H1 (cell line): ENCODE results near the gene TTLL5. TPM values are rescaled to one million over a fixed set of nuclear protein-coding genes. Genes with fewer than 3 reads are reported as not detected.

Source experiments
- CTCF ChIA-PET: fragments of 300-600 bp; sonication (Branson Sonifier 250); formaldehyde crosslinking; loops from one replicate; lab custom pipeline; 2021; ENCODE audit not compliant: partially characterized antibody; lab: Charles Lee
- POLR2A ChIA-PET: fragments of 300-600 bp; sonication (Branson Sonifier 250); formaldehyde crosslinking; loops from one replicate; lab custom pipeline; 2021; ENCODE audit warnings: inconsistent platforms; ENCODE audit not compliant: partially characterized antibody; lab: Charles Lee
- DNase-seq, 2 experiments: peaks; one replicate each; pipeline versions ENCODE4 v3.0.0 to v3.0.0-alpha.2; 2010 to 2022; ENCODE audit warnings: low spot score in 2 of 2, low read depth in 1 of 2, mixed read lengths in 1 of 2
- FAIRE-seq: peaks from 2 replicates; lab custom pipeline; 2011; peaks lifted over from hg19 to GRCh38; lab: Jason Lieb, UNC
- H2AFZ ChIP-seq: 2 replicates; pipeline ENCODE4 v1.8.1; 2012; ENCODE audit warnings: low read length, inconsistent platforms
- H2AK5ac ChIP-seq: 2 replicates; pipeline ENCODE4 v1.6.1; 2013; ENCODE audit warnings: low read depth, low read length
- H2BK120ac ChIP-seq: replicated peaks from 2 replicates; pipeline ENCODE3; 2013; ENCODE audit warnings: low read depth, low read length, inconsistent platforms
- H2BK12ac ChIP-seq: 2 replicates; pipeline ENCODE4 v1.6.1; 2013; ENCODE audit warnings: low read depth, low read length
- H2BK15ac ChIP-seq: 2 replicates; pipeline ENCODE4 v1.6.1; 2013; ENCODE audit warnings: low read length
- H2BK20ac ChIP-seq: 2 replicates; pipeline ENCODE4 v1.6.1; 2013; ENCODE audit warnings: low read length
- H2BK5ac ChIP-seq: 2 replicates; pipeline ENCODE4 v1.6.1; 2013; ENCODE audit warnings: low read depth, low read length
- H3K14ac ChIP-seq: 2 replicates; pipeline ENCODE4 v1.6.1; 2013; ENCODE audit warnings: inconsistent platforms; ENCODE audit not compliant: insufficient read length
- H3K18ac ChIP-seq: 2 replicates; pipeline ENCODE4 v1.6.1; 2013; ENCODE audit warnings: low read length; ENCODE audit errors: extremely low read depth
- H3K23ac ChIP-seq: 2 replicates; pipeline ENCODE4 v1.6.1; 2013; ENCODE audit warnings: inconsistent platforms; ENCODE audit not compliant: insufficient read length
- H3K23me2 ChIP-seq: 2 replicates; pipeline ENCODE4 v1.6.1; 2013; ENCODE audit warnings: low read depth, low read length
- H3K27ac ChIP-seq: 2 replicates; pipeline ENCODE4 v1.6.1; 2011; ENCODE audit warnings: low read depth, low read length, inconsistent platforms
- H3K27me3 ChIP-seq, 4 experiments: replicated peaks in 1 of 4; 1 replicate in 1 of 4; 2 replicates in 3 of 4; pipeline versions ENCODE4 v1.6.1 to v1.8.1; 2011 to 2013; ENCODE audit warnings: low read length in 3 of 4, mild to moderate bottlenecking in 3 of 4, inconsistent platforms in 2 of 4, mixed read lengths in 2 of 4, moderate library complexity in 1 of 4; ENCODE audit not compliant: control insufficient read depth in 3 of 4, insufficient read depth in 3 of 4; ENCODE audit errors: extremely low read depth in 1 of 4
- H3K36me3 ChIP-seq, 4 experiments: 2 replicates each; pipeline versions ENCODE4 v1.6.1 to v1.8.1; 2011 to 2013; ENCODE audit warnings: mild to moderate bottlenecking in 4 of 4, low read length in 3 of 4, moderate library complexity in 2 of 4, control low read depth in 1 of 4, inconsistent platforms in 1 of 4; ENCODE audit not compliant: insufficient read depth in 4 of 4, control insufficient read depth in 2 of 4
- H3K4ac ChIP-seq: replicated peaks from 2 replicates; pipeline ENCODE3; 2013; ENCODE audit warnings: low read length, low read depth, mixed read lengths, inconsistent platforms; ENCODE audit not compliant: insufficient read length
- H3K4me1 ChIP-seq, 4 experiments: replicated peaks in 1 of 4; 1 replicate in 1 of 4; 2 replicates in 3 of 4; pipeline versions ENCODE4 v1.6.1 to v1.8.1; 2011 to 2013; ENCODE audit warnings: low read length in 3 of 4, inconsistent platforms in 2 of 4, mixed read lengths in 1 of 4; ENCODE audit not compliant: insufficient read depth in 4 of 4, control insufficient read depth in 3 of 4
- H3K4me2 ChIP-seq, 2 experiments: 2 replicates each; pipeline versions ENCODE4 v1.6.1 to v1.8.1; 2011 to 2013; ENCODE audit warnings: low read depth in 2 of 2, low read length in 2 of 2, control low read depth in 1 of 2, inconsistent platforms in 1 of 2, mild to moderate bottlenecking in 1 of 2; ENCODE audit not compliant: insufficient read depth in 1 of 2
- H3K4me3 ChIP-seq, 4 experiments: fragments of 200-600, 300-600 bp in 1 of 4; sonication (generic), shearing (Covaris generic), sonication (Bioruptor Twin) in 1 of 4; 2 replicates each; pipeline versions ENCODE4 v1.5.1 to v1.8.1; 2011 to 2016; ENCODE audit warnings: low read length in 4 of 4, low read depth in 3 of 4, control low read depth in 2 of 4, inconsistent platforms in 2 of 4, mild to moderate bottlenecking in 2 of 4, mixed read lengths in 1 of 4, moderate library complexity in 1 of 4; ENCODE audit not compliant: insufficient read depth in 2 of 4; ENCODE audit errors: extremely low read depth in 1 of 4
- H3K56ac ChIP-seq: replicated peaks from 2 replicates; pipeline ENCODE3; 2013; ENCODE audit warnings: low read depth, mild to moderate bottlenecking, mixed read lengths, low read length, inconsistent platforms; ENCODE audit not compliant: insufficient read length
- H3K79me1 ChIP-seq: 2 replicates; pipeline ENCODE4 v1.6.1; 2013; ENCODE audit warnings: low read depth, low read length, control low read depth
- H3K79me2 ChIP-seq, 2 experiments: 2 replicates each; pipeline versions ENCODE4 v1.6.1 to v1.8.1; 2012 to 2013; ENCODE audit warnings: low read length in 2 of 2, mild to moderate bottlenecking in 2 of 2, inconsistent platforms in 1 of 2; ENCODE audit not compliant: insufficient read depth in 2 of 2, control insufficient read depth in 1 of 2
- H3K9ac ChIP-seq, 4 experiments: replicated peaks in 1 of 4; 1 replicate in 1 of 4; 2 replicates in 3 of 4; pipeline versions ENCODE4 v1.6.1 to v1.8.1; 2011 to 2013; ENCODE audit warnings: low read depth in 3 of 4, low read length in 3 of 4, control low read depth in 2 of 4, mild to moderate bottlenecking in 2 of 4, moderate library complexity in 2 of 4, inconsistent platforms in 1 of 4; ENCODE audit errors: extremely low read depth in 1 of 4
- H3K9me3 ChIP-seq, 2 experiments: 2 replicates each; pipeline versions ENCODE4 v1.6.1 to v1.8.1; 2012 to 2013; ENCODE audit warnings: mild to moderate bottlenecking in 2 of 2, moderate library complexity in 2 of 2, control low read depth in 1 of 2, inconsistent platforms in 1 of 2, low read depth in 1 of 2, low read length in 1 of 2, mixed read lengths in 1 of 2; ENCODE audit not compliant: insufficient read depth in 2 of 2
- H4K20me1 ChIP-seq, 2 experiments: replicated peaks in 1 of 2; 2 replicates each; pipeline versions ENCODE3 to v1.8.1; 2011 to 2013; ENCODE audit warnings: inconsistent platforms in 2 of 2, low read length in 2 of 2, mild to moderate bottlenecking in 1 of 2; ENCODE audit not compliant: insufficient read depth in 2 of 2, control insufficient read depth in 1 of 2
- H4K5ac ChIP-seq: 2 replicates; pipeline ENCODE4 v1.6.1; 2013; ENCODE audit warnings: low read length, low read depth, mixed read lengths, inconsistent platforms; ENCODE audit not compliant: insufficient read length
- H4K8ac ChIP-seq: 2 replicates; pipeline ENCODE4 v1.8.0; 2013; ENCODE audit warnings: mild to moderate bottlenecking, moderate library complexity, low read length, inconsistent platforms; ENCODE audit not compliant: insufficient read depth; ENCODE audit errors: extremely low read depth
- H4K91ac ChIP-seq: replicated peaks from 2 replicates; pipeline ENCODE3; 2013; ENCODE audit warnings: low read length, mixed read lengths, inconsistent platforms; ENCODE audit not compliant: insufficient read length
- E2F6 ChIP-seq: IDR thresholded peaks from 2 replicates; pipeline ENCODE4 v1.6.1; 2012; ENCODE audit warnings: inconsistent platforms
- GTF2F1 ChIP-seq: IDR thresholded peaks from 2 replicates; pipeline ENCODE4 v1.6.1; 2012; ENCODE audit warnings: low read depth, low read length, improper control_type of control experiment, borderline replicate concordance
- KDM1A ChIP-seq: fragments of 200-600, 300-600 bp; sonication (generic); IDR thresholded peaks from 2 replicates; pipeline ENCODE4 v1.7.1; 2016; ENCODE audit warnings: mild to moderate bottlenecking, low read length, borderline replicate concordance
- SAP30 ChIP-seq: fragments of 300-600 bp; sonication (generic); IDR thresholded peaks from 2 replicates; pipeline ENCODE4 v1.7.1; 2012; ENCODE audit warnings: low read length, moderate library complexity, mild to moderate bottlenecking, inconsistent platforms; ENCODE audit not compliant: insufficient read depth, insufficient replicate concordance
- WGBS, 2 experiments: shearing (Covaris generic) in 1 of 2; methylation state at CpG; one replicate each; pipeline versions ENCODE4 v1.1.6 to v1.1.7; 2013 to 2015; ENCODE audit warnings: low lambda C conversion rate in 2 of 2, mixed read lengths in 2 of 2, inconsistent platforms in 1 of 2, low coverage in 1 of 2, missing lambda C conversion rate in 1 of 2; ENCODE audit not compliant: insufficient replicate concordance in 2 of 2, insufficient coverage in 1 of 2, insufficient read length in 1 of 2; ENCODE audit errors: extremely low coverage in 1 of 2, missing lambda C conversion rate in 1 of 2; 5-methylcytosine and 5-hydroxymethylcytosine counted together
- polyA plus RNA-seq, 7 experiments: library from polyadenylated mRNA; depleted of rRNA in 3 of 7; stranded (reverse) in 5 of 7; unstranded in 2 of 7; fragments of >200 nt in 5 of 7; fragments of 200-250 nt in 2 of 7; gene quantifications; 1 replicate in 5 of 7; 2 replicates in 1 of 7; 4 replicates in 1 of 7; pipeline versions ENCODE4 v1.2.1 to v1.2.3, GENCODE V29; 2011 to 2013; ENCODE audit warnings: missing spikeins in 2 of 7, mixed read lengths in 2 of 7
- total RNA-seq: library from RNA; stranded (reverse); fragmentation: NEBNext Ultra II Directional; extraction: Animal tissue kit (Norgen Biotek cat#: 25700); gene quantifications from 2 replicates; pipeline ENCODE4 v1.2.1, GENCODE V29; 2021

Gene TTLL5
- total and polyA plus RNA-seq, 2 of the 8 experiments (the other 6 are each of a cell fraction or from before 2014, with no cell fraction given): 16.1 to 45.9 TPM

- no peak overlapping the region for H3K23ac ChIP-seq
- no peak for TF ChIP-seq KDM1A
- TF ChIP-seq E2F6: no peak
- no peak for TF ChIP-seq SAP30
- TF ChIP-seq GTF2F1: no peak
- TF ChIP-seq, all 59 proteins: peak for 0
- Histone ChIP-seq H4K5ac (no peak overlapping the region), H3K4me2 (no peak overlapping the region), H2BK5ac (no peak overlapping the region), H3K4ac (no peak overlapping the region), H2BK15ac (no peak overlapping the region), H3K4me3 (no peak overlapping the region), H3K9ac (no peak overlapping the region), H2BK120ac (no peak overlapping the region), H3K9me3 (no peaks in the 10 kb centered on the region), H3K79me2 (no peaks in the 10 kb centered on the region), H2AK5ac (no peak overlapping the region), H4K91ac (no peak overlapping the region), H2BK12ac (no peak overlapping the region), H3K18ac (no peak overlapping the region), H2BK20ac (no peak overlapping the region), H4K8ac (no peak overlapping the region), H3K14ac (no peak overlapping the region), H3K27ac (no peak overlapping the region), H3K23me2 (no peaks in the 10 kb centered on the region; the same call in 1 of the 2 replicates), H4K20me1 (no peaks in the 10 kb centered on the region), H3K27me3 (no peaks in the 10 kb centered on the region), H2AFZ (no peak overlapping the region), H3K36me3 (peaks cover 0 to 16% (median 4%) of the 10 kb centered on the region in 4 experiments; a peak in 5 of 8 replicates), H3K56ac (no peak overlapping the region), H3K4me1 (no peaks in the 10 kb centered on the region; a peak in 1 of 7 replicates), H3K79me1 (no peaks in the 10 kb centered on the region)
- FAIRE-seq (no peak), DNase-seq (no peak)
- WGBS, 2 experiments: 94% methylated on average over 3 of the region's 3 CpGs; no CpG with 5 or more reads in 1 of the 2 experiments
- CTCF ChIA-PET: interaction anchor here (0.5 kb wide), 1 partner anchor 47 kb away, joined by 3 read pairs; no protein-coding TSS in a partner anchor
- POLR2A ChIA-PET: no interaction called here
These were observed 71.8 kb downstream of the TTLL5 start for GRCh38 chr14:75732888-75733287.
